Retinal pigment epithelial cell (primary cell): Measurements from ENCODE around the gene SIK1.

Experiments used
- DNase-seq: peaks from one replicate; pipeline ENCODE4 v3.0.0-alpha.2; 2010; ENCODE audit warnings: low read depth
- H3K4me3 ChIP-seq: 2 replicates; pipeline ENCODE4 v1.5.1; 2011; ENCODE audit warnings: mild to moderate bottlenecking, low read length, control low read depth, moderate library complexity
- CTCF ChIP-seq: conservative IDR thresholded peaks from 2 replicates; pipeline ENCODE4 v1.5.1; 2011; ENCODE audit warnings: low read depth, low read length, control low read depth, inconsistent platforms

Gene SIK1

GRCh38 chr21:43370091-43370658 lies 56.8 kb downstream of the SIK1 start:
- no peak for TF ChIP-seq CTCF
- H3K4me3 ChIP-seq: no peak overlapping the region
- DNase-seq: no peak

- TF ChIP-seq CTCF: no peak
- no peak overlapping the region for H3K4me3 ChIP-seq
- DNase-seq: no peak
Observed at GRCh38 chr21:43369596-43370090, 57.3 kb downstream of the SIK1 start.

DNA sequence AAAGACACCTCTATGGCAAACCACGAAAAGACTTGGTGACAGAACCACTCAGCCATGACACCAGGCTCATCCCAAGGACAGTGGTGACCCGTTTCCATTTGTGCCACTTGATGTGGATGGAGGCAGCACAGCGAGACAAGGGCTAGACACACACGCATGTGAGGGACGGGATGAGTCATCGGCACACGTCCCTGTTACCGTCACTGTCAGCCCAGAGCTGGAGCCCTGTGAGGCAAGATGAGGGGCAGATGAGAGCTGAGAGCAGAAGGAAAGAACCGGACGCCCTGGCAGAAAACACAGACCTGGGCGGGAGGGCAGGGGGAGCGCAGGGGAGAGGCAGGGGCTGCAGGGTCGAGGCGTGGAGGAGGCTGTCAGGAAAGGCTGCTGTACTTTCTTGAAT lies 57.8 kb downstream of the SIK1 start:
- TF ChIP-seq CTCF: no peak
- no peak overlapping the region for H3K4me3 ChIP-seq
- no peak for DNase-seq

- TF ChIP-seq CTCF: no peak
Observed at GRCh38 chr21:43368685-43369084, 58.2 kb downstream of the SIK1 start.

GRCh38 chr21:43367859-43368258 lies 59.1 kb downstream of the SIK1 start:
- no peak for TF ChIP-seq CTCF
- DNase-seq: no peak
- no peak overlapping the region for H3K4me3 ChIP-seq

More at GRCh38 chr21:43368685-43369084, 58.2 kb downstream of the SIK1 start:
- no peak for DNase-seq
- no peak overlapping the region for H3K4me3 ChIP-seq

DNA sequence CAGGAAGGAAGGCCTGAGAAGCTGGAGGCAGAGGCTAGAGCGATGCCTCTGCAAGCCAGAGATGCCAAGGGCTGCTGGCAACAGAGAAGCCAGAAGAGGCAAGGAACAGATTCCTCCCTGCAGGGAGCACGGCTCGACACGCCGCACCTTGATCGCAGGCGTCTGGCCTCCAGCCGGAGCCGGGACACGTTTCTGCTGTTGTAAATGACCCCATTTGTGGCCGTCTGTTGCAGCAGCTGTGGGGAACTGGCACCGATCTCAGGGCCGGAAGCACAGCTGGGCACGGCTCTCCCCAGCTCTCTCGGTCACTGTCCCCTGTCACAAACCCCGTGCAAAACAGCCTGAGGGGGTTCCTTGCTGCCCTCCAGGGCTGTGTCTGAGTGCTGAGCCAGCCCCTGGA lies 59.6 kb downstream of the SIK1 start:
- H3K4me3 ChIP-seq: no peak overlapping the region
- no peak for DNase-seq
- TF ChIP-seq CTCF: no peak

DNA sequence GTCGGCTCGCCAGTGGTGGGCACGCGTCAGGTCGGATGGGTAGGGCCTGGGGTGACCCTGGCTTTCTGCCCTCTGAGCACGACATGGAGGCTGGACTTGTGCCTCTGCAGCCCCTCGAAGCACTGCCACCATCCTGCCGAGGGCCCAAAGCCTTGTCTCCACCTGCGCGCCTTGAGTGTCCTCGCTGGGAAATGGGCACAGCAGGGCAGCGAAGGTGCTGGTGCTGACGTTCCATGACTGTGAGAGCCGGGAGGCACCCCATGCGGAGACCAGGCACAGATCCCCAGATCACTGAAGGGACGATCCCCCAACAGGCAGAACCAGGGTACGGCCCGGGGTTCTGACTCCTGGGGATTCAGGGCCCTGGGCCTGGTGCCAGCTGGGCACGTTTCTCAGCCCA lies 60.3 kb downstream of the SIK1 start:
- DNase-seq: no peak
- no peak for TF ChIP-seq CTCF

More for the DNA sequence above, 60.3 kb downstream of the SIK1 start:
- H3K4me3 ChIP-seq: no peak overlapping the region
